HG03039 (cell line): ENCODE measurements around the gene FRZB.
"Not testable (repeated sequence)": the region's sequence is repeated elsewhere in the genome, so short reads cannot be mapped to it uniquely, and the experiment has no call there.

ENCODE experiments used
- ATAC-seq: cut with Tn5 transposase; IDR thresholded peaks from one replicate; pipeline ENCODE4 v1.9.1; 2021; ENCODE audit warnings: mild to moderate bottlenecking, moderate library complexity; ENCODE audit not compliant: unreplicated experiment

Gene FRZB

DNA sequence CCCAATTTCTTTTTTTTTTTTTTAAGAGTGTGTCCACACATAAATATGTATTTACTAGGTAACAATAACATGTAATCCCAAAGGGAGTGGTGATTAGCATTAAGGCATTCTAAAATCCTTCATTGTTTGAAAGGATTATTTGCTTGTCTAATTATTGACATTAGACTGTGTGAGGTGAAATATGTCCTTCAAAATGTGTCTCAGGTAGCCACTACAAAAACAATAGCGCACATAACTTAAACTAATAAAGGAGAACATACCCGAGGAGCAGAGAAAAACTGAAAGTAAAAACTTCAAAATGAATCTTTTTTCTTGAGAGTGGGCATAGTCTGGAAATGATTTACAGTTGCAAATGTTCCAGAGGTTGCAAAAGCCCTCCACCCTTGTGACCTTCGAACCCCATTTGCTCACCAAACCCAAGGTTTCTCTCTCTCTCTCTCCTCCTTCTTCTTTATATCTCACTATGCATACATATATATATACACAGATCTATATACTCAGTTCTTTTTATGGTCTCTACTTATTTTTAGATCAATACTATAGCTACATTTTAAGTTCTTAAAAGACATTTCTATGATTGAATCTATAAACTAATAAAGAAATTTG, 24.4 kb upstream of the FRZB start:
- ATAC-seq = no peak

DNA sequence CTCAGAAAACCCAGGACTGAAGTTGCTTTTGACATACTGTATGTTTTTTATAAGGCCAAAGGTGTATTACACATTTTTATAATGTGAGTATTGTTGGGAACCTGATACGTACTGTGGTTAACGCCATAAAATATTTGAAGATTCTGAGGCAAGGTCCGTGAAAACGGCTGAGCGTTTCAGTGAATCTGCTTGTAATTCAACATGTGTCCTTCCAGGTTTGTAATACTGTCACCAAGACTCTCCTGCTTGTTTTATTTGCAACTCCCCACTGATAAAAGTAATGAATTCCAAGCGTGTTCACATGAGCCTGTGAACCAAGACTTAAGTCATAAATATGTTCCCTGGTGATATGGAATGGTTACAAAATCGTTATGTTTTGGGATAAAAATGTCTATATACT, 23.9 kb upstream of the FRZB start:
- no peak for ATAC-seq

DNA sequence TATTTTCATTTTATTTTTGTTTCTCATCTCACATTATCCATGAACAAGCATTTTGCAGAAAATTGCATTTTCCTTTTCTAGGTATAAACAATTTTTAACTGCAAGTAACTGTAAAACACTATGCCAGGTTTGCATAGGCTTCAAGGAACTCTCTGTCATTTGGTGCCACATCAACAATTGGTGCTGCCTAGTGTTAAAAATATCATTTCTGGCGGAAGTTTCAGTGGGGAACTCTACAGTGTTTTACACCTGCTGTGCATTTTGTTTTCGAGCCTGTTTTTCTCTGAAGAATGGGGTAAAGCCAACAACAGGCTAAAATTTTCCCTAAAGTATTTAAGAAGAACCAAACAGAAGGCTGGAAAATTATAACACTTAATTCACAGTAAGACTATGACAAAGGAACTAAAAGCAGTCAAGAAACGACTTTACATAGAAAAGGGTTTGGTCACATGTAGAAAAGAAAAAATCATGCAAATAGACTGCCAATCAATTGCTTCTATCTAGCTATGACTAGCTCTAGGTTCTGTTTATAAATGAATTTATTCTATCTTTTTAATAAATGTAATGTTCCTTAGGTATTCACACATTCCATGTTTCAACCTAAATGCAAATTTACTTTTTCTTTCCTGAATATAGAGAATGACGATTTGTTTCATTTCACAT, 21.4 kb upstream of the FRZB start:
- no peak for ATAC-seq

DNA sequence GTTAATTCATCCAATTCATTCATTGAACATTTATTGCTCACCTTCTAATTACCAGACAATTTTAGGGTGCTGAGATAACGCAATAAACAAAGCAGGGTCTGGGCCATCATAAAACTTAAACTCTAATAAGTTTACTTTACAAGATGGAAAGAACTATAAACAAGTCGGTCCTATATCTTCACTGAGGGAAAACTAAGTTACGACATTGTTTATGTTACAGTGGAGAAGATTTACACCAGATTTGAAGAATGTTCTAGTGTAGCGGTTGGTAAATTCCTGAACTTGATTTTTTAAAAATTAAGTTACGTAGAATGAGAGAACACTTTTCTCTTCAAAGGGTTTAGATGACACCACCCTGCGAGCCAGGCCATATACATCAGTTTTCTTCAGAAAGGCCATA, 20.7 kb upstream of the FRZB start:
- no peak for ATAC-seq

DNA sequence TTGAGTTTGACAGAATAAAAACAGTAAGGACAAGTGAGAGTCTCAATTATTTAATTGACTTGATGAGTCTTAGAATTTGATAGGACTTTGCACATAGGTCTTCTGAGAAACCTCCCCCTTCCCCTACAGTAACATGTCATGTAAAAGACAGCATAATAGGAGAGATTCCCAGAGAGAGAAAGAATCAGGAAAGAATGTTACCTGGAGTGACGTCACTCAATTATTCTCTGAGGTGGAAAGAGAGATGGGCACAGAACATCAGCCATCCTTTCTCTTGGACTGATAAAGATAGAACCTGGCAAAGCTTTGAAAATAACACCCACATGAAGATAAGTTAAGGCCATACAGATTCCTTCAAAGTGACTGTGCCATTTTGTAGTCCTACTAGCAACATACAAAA, 19.3 kb upstream of the FRZB start:
- no peak for ATAC-seq

DNA sequence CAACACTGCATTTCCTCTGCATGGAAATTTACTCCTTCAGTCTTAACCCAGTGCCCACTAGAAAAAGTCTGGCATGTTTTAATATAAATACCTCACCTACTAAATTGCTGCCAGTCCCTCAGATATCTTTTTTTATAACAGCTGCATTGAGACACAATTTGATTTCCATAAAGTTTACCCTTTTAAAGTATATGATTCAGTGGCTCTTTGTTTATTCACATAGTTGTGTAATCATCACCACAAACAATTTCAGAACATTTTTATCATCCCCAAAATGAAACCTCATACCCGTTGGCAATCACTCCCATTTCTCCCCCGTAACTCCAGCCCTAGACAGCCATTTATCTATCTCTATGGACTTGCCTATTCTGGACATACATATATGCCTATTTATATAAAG, 17.0 kb upstream of the FRZB start:
- no peak for ATAC-seq

DNA sequence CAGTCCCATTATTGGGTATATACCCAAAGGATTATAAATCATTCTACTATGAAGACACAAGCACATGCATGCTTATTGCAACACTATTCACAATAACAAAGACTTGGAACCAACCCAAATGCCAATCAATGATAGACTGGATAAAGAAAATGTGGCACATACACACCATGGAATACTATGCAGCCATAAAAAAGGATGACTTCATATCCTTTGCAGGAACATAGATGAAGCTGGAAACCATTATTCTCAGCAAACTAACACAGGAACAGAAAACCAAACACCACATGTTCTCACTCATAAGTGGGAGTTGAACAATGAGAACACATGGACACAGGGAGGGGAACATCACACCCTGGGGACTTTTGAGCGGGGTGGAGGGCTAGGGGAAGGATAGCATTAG, 13.7 kb upstream of the FRZB start:
- ATAC-seq = not testable (repeated sequence)

DNA sequence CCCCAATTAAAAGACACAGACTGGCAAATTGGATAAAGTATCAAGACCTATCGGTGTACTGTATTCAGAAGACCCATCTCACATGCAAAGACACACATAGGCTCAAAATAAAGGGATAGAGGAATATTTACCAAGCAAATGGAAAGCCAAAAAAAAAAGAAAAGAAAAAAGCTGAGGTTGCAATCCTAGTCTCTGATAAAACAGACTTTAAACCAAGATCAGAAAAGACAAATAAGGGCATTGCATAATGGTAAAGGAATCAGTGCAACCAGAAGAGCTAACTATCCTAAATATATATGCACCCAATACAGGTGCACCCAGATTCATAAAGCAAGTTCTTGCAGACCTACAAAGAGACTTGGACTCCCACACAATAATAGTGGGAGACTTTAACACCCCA, 10.2 kb upstream of the FRZB start:
- ATAC-seq = not testable (repeated sequence)

DNA sequence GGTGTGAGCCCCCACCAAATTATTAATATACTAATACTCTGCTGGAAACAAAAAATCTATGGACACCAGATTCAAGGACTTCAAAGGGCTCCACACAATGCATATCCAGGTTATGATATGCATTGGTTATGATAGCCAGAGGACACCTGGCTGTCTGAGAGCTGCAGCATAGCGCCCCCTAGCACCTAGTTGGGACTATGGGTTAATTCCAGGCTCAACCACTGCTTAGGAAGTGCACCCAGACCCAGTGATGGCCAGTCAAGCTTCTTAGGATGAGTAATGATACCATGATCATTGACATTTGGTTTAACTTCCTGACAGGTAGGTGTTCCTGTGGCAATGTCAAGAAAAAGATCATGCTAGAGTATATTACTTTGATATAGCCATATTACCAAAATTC, 3.8 kb upstream of the FRZB start:
- no peak for ATAC-seq

DNA sequence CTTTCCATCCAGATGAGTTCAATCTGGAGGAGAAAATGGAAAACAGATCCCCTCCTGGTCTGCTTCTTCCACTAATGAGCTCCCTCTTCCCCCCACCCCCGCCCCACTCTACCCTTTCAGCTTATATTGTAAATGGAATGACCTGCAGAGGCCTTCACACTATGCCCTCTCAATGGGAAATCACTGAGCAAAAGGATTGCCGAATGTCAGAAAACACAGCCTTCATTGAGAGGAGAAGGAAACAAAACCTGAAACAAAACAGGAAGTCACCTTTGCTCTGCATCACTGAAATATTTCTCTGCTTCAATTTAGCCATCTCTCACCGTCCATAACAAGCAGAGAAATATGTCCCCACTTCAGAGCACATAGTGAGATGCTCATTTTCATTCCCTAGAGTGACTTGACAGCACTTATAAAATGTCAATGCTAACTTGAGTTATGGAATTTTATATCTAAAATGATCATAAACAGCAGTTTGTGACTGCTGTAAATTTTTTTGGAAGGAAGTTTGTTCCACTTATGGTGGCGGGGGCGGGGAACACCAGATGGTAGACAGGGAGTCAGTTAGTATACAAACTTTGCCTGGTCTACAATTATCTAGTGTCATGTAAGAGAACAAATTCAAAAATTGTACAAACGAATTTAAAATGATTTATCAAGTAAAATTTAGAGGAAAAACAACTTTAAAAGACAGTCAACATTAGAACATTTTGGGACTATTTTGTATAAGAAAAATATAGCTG, 1.8 kb upstream of the FRZB start:
- ATAC-seq = no peak

DNA sequence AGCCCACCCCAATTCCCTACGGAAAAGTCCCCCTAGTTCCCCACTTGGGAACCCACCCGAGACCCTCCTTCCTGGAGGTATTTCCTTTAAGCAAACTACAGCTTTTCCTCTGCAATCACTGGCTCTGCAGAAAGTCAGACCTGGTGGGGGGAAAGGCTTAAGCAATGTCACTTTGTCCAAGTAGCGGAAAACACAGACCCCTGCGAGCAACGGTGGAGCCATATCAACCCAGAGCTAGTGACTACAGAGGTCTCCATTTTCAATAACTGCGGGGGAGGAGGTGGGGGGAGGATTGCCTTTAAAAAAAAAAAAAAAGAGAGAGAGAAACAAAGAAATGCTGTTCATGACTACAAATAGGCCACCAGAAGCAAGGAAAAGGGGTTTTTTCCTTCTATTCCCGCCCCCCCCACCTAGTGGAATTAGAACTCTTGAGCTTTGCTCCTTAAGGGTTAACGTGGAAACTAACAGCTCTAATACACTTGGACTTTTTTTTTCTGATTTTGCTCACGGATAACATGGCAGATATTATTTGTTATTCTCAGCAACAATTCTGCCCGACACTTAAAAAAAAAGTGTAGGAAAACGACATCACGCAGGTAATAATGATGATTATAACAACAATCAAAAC, 1.1 kb upstream of the FRZB start:
- ATAC-seq = no peak

DNA sequence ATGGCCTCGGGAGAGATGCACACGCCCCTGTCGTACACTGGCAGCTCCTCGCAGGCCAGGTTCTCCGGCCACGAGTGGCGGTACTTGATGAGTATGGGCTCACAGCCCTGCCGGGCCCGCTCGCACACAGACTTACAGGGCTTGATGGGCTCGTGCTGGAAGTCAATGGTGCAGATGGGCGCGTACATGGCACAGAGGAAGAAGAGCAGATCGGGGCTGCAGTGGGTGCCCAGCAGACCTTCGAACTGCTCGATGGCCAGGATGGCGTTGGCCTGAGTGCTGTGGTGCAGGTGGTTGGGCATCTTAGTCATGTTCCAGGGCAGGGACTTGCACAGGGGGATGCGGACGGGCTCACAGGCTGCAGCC, 359 bp downstream of the FRZB start:
- no peak for ATAC-seq

DNA sequence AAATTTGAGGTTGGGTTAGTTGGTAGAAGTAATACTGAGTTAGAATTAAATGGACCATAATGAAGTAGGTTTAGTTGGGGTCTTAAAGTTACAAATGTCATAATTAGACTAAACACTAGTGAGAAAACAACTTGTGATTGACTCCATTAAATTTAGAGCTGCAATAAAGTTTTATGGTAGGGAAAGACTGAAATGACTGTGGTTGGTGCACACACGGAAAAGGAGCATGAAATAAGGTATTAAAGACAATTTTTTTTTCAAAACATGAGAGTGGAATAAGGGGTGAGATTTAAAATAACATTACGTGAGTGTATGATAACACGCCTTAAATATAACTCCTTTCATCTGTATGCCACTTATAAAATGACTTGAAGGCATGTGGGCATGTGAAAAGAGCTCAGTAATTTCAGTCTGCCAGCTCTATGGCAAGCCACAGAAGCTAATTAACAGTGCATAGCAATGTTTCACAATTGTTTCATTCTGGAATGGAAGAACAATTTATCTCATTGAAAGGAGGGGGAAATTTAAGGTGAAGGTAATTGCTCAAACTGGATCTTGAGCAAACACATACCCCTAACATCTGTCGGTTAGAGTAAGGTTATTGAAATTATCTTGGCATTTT, 1.4 kb downstream of the FRZB start:
- no peak for ATAC-seq

DNA sequence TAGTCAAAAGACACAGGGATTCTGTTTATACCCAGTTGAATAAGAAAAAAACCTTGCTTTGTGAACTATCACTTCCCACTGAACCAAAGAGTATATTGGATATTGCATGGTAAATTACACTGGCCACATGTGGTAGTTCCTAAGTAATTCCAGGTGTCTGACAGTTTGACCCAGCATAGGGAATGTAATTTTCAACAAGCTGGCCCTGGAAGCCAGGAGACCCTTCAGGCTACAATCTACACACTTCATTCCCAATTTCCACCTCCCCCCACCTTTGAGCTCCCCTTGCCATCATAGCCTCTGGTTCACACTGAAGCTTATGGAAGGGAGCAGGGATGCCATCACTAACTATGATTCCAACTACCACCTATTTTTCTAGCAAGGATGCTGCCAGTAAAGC, 2.8 kb downstream of the FRZB start:
- ATAC-seq = no peak

DNA sequence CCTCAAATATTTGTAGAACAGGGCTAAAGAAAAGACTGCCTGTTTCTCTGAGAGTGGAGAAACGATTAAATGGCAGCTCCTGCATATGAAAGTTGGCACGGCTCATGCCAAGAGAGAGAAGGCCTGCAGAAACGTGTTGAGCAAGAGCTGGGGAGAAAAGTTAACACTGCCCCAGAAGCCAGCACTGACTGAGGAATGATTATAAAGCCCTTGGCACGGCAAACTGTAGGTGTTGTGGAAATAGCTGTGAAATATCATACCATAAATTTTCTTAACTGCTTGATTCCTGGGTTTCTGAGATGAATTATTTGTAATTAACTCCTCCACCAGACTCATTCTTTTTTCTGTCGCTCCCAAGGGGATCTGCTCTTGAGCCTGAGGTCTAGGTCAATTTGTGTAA, 4.3 kb downstream of the FRZB start:
- no peak for ATAC-seq

DNA sequence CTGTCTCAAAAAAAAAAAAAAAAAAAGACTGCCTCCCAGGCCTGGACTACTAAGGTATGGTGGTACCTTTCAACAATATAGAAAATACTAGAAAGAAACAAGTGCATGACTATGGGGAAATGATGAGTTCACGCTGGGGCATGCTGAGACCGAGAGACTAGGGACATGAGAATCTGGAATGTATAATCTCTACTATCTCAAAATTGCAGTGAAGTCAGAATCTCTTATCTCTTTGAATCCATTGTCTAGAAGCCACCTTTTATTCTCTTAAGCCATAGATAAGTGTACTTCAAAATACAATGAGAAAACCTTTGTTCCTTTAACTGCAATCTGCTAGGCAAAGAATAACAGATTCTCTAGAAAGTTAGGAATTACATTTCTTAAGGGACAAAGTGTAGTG, 5.6 kb downstream of the FRZB start:
- no peak for ATAC-seq

DNA sequence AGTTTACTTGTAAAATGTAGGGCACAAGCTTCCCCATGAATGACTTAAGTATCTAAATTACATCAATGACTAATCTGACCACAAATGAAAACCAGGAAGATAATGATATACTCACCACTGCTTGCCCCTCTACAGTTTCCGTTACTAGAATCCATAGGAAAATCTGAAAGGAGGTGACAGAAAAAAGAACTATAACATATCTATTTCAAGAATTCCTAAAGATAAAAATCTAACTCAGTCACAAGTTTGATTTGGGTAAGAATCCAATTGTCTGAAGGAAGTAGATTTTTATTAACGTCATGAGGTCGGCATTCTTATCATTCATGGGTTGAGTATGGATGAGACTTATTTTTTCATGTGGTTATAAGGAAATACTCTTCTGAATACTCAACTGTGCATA, 7.8 kb downstream of the FRZB start:
- ATAC-seq = no peak

DNA sequence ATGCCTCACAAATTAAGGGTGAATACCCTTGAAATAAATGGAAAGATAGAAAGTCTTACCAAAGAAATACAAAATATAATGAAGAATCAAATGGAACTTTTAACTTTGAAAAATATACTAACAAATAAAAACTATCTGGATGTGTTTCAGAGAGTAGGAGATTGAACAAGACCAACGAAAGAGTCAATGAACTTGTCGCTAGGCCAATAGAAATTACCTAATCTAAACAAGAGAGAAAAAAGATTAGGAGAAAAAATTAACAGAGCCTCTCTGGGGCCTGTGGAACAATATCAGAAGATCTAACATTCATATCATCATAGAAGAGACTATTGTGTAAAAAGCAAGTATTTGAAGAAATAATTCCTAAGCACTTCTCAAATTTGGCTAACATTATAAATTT, 11.1 kb downstream of the FRZB start:
- no peak for ATAC-seq

DNA sequence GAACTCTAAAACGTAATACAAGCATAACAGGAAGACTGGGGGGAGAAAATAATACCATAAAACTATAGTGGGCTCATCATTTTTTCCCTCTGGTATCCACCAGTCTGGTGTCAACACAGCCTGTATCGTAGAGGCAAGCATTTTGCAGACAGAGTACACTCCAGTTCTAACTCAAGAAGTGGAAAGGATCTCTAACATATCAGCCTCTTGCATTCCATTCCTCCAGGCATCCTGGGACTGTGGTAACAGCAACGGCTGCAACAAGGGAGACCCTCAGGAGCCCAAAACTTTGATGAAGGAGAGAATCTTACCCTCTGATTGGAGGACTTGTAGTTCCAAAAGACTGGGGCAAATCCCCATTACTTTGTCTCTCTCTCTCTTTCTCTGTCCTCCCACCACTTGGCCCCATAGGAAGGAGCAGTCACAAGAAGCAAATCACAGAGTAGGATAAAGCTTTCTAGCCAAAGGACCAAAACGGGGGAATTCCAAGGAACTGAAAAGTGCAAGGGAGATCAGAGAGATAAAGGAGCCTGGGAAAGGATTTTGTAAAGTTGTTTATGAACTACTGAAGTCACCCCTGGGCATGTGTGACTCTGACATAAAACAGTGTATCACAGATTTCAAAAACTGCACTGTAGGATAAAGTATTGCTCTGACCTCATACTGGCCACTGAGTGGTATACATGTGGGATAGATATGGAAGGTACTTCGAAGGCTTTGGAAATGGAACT, 11.9 kb downstream of the FRZB start:
- no peak for ATAC-seq

DNA sequence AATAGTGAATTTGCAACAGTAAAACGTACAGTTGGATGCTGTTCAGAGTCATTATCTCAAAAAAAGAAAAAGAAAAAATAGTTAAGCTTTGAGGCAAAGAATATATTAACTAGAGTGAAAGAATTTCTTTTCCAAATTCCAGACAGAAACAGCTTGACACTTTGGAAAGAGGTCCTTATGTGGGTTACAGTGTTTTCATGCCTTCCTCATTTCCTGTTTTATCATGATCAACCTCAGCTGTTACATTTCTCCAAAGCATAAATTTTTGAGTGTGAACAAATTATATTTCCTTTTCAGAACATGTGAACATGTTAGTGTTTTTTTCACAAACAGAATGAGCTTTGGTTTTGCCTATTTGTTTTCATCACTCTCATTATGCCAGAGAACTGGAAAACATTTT, 13.6 kb downstream of the FRZB start:
- no peak for ATAC-seq

DNA sequence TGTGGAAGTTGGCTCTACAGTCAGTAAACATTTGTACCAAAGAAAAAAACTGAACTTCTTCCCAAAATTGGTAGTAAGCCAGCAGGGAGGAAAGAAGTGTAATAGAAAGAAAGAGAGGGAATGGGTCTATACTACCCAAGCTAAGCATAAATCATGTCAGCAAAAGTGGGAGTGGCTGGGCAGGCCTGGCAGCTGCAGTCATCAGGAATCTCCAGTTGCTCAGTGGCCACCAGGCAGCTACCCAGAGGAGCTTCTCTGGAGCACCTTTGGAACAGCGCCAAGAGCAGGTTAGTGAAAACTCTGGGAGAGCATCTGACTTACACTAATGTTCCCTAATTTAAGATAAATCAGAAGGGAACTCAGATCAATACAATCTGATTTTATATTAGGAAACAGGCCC, 14.3 kb downstream of the FRZB start:
- no peak for ATAC-seq
